Osteoblast (primary cell): ENCODE measurements around the gene GDPD3. TPM values are rescaled to one million over a fixed set of nuclear protein-coding genes. Genes with fewer than 3 reads are reported as not detected.
A peak's percentile ranks its signal among the peaks of the same experiment; 100 is the strongest.

Experiments used
- DNase-seq: peaks from one replicate; pipeline ENCODE4 v3.0.0; 2011; ENCODE audit warnings: low spot score, mixed read lengths; ENCODE audit not compliant: insufficient read length; ENCODE audit errors: missing footprints
- H2AFZ ChIP-seq: 2 replicates; pipeline ENCODE4 v1.6.0; 2011; ENCODE audit warnings: mild to moderate bottlenecking, low read length
- H3K27ac ChIP-seq: 2 replicates; pipeline ENCODE4 v1.5.1; 2011; ENCODE audit warnings: mild to moderate bottlenecking, low read depth, low read length, moderate library complexity
- H3K27me3 ChIP-seq: 2 replicates; pipeline ENCODE4 v1.6.0; 2012; ENCODE audit warnings: mild to moderate bottlenecking, control low read depth, inconsistent platforms, low read length, moderate library complexity; ENCODE audit not compliant: insufficient read depth
- H3K36me3 ChIP-seq: 2 replicates; pipeline ENCODE4 v1.5.1; 2011; ENCODE audit warnings: mild to moderate bottlenecking, low read length, control low read depth, moderate library complexity; ENCODE audit not compliant: insufficient read depth
- H3K4me1 ChIP-seq: 2 replicates; pipeline ENCODE4 v1.5.1; 2011; ENCODE audit warnings: mild to moderate bottlenecking, low read length, control low read depth, moderate library complexity; ENCODE audit not compliant: insufficient read depth
- H3K4me2 ChIP-seq: 2 replicates; pipeline ENCODE4 v1.6.0; 2011; ENCODE audit warnings: mild to moderate bottlenecking, low read length; ENCODE audit not compliant: insufficient read depth
- H3K4me3 ChIP-seq: fragments of 200-600 bp; sonication (generic); 3 replicates; pipeline ENCODE4 v1.5.1; 2012; ENCODE audit warnings: mild to moderate bottlenecking, low read length, inconsistent platforms; ENCODE audit not compliant: insufficient read depth
- H3K79me2 ChIP-seq: 2 replicates; pipeline ENCODE4 v1.6.0; 2012; ENCODE audit warnings: mild to moderate bottlenecking, low read length, control low read depth, inconsistent platforms; ENCODE audit not compliant: insufficient read depth
- H3K9me3 ChIP-seq: 2 replicates; pipeline ENCODE4 v1.5.1; 2011; ENCODE audit warnings: low read depth, low read length, control low read depth
- H4K20me1 ChIP-seq: 2 replicates; pipeline ENCODE4 v1.6.0; 2012; ENCODE audit warnings: mild to moderate bottlenecking, low read length, control low read depth; ENCODE audit not compliant: insufficient read depth
- total RNA-seq: library from RNA; depleted of rRNA; stranded (reverse); fragments of >200 nt; gene quantifications from 2 replicates; pipeline ENCODE4 v1.2.3, GENCODE V29; 2012
- TF ChIP-seq, protein P1 (sequence below): IDR thresholded peaks from 2 replicates; pipeline ENCODE4 v1.5.1; 2011; ENCODE audit warnings: mild to moderate bottlenecking, low read depth, low read length, moderate library complexity; ENCODE audit errors: extremely low read depth

Gene GDPD3
- total RNA-seq, 1 donor, result 0.36 TPM

DNA sequence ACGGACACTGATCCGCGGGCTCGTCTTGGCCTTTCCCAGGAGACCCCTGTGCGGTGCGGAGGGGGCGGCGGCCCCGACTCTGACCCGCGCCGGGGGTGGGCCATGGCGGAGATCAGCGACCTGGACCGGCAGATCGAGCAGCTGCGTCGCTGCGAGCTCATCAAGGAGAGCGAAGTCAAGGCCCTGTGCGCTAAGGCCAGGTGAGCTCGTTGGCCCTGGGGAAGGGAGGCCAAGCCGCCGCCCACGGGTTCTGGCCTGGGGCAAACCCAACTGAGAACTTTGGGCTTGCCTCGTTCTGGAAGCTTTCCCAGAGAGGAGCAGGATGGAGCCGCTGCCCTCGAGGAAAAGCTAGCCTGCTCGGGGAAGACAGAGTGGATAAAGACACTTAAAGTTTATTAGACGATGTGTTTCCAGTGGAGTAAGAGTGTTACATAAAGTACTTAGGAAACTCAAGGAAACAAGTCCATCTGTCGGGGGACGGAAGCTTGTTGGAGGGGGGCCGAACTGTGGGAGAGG is 37.0 kb downstream of the GDPD3 start:
- peaks cover 17% of the 10 kb centered on the region for H3K4me1 ChIP-seq
- DNase-seq, result peak; percentile 91
- no peaks in the 10 kb centered on the region for H3K9me3 ChIP-seq
- H3K27me3 ChIP-seq, result no peaks in the 10 kb centered on the region
- peaks cover 32% of the 10 kb centered on the region for H4K20me1 ChIP-seq
- peaks cover 55% of the 10 kb centered on the region for H3K36me3 ChIP-seq
- TF ChIP-seq, protein P1, sequence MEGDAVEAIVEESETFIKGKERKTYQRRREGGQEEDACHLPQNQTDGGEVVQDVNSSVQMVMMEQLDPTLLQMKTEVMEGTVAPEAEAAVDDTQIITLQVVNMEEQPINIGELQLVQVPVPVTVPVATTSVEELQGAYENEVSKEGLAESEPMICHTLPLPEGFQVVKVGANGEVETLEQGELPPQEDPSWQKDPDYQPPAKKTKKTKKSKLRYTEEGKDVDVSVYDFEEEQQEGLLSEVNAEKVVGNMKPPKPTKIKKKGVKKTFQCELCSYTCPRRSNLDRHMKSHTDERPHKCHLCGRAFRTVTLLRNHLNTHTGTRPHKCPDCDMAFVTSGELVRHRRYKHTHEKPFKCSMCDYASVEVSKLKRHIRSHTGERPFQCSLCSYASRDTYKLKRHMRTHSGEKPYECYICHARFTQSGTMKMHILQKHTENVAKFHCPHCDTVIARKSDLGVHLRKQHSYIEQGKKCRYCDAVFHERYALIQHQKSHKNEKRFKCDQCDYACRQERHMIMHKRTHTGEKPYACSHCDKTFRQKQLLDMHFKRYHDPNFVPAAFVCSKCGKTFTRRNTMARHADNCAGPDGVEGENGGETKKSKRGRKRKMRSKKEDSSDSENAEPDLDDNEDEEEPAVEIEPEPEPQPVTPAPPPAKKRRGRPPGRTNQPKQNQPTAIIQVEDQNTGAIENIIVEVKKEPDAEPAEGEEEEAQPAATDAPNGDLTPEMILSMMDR, result no peak
- peaks cover 66% of the 10 kb centered on the region for H3K79me2 ChIP-seq
- H2AFZ ChIP-seq, result peak overlapping the region; percentile 60
- H3K27ac ChIP-seq, result peak overlapping the region; percentile 70
- peak overlapping the region; percentile 99 for H3K4me3 ChIP-seq
- peak overlapping the region; percentile 92 for H3K4me2 ChIP-seq

DNA sequence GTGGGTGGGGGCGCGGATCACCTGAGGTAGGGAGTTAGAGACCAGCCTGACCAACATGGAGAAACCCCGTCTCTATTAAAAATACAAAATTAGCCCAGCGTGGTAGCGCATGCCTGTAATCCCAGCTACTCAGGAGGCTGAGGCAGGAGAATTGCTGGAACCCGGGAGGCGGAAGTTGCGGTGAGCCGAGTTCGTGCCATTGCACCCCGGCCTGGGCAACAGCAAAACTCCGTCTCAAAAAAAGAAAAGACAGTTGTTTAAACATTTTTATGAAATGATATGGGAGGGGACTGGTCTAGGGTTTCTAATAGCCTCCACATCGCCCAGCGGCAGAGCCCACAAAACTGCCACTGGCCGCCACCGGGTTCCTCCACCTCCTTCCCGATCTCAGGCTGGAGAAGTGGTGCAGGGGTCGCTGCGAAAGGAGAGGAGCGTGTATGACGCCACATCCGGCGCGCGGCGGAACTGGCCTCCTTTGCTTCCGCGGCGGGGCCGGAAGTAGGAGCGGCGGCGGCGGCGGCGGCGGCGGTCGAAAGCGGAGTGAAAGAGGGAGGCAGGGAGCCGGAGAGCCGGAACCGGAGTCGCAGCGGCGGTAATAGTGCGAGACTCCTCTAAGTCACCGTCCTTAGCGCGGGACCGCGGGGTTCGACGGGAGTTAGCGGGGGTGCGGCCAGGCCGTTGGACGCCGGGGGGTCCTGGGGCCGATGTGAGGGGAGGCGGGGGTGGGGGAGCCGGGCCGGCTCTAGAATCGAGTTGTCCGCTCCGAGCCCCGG is 37.6 kb downstream of the GDPD3 start, which contains the start of gene PPP4C:
Gene PPP4C, plus strand, starts transcription at position 492 of the 773 bp plus-strand sequence. CDS start 384 bp downstream, outside the sequence.
- Histone ChIP-seq H4K20me1 (peaks cover 35% of the 10 kb centered on the region), H3K27me3 (no peaks in the 10 kb centered on the region), H3K79me2 (peaks cover 65% of the 10 kb centered on the region), H3K27ac (peak within 1 kb of the TSS; percentile 70), H3K4me2 (peak within 1 kb of the TSS; percentile 92), H3K4me1 (peaks cover 17% of the 10 kb centered on the region), H2AFZ (peak within 1 kb of the TSS; percentile 74), H3K9me3 (no peaks in the 10 kb centered on the region), H3K4me3 (peak within 1 kb of the TSS; percentile 99), H3K36me3 (peaks cover 54% of the 10 kb centered on the region)
- TF ChIP-seq, protein P1, result no peak
- peak; percentile 99 for DNase-seq

DNA sequence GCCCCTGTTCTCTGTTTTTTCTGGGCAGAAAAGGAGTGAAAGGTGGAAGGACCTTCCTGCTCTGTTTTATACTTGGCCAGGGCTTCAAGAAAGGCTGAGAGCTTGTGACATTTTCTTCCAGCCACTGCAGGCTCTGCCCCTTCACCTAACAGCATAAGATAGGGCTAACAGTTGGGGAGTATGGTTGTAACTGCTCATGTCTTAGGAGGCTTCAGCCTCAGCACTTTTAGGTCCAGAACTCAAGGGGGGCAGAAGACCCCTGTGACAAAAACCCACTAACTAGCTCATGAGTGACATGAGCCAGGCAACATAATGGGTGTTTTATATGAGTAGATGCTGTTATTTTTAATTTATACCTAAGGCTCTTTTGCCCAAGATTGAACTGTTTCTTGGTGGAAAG is 42.8 kb downstream of the GDPD3 start:
- Histone ChIP-seq H3K27ac (peak overlapping the region; percentile 43), H2AFZ (no peak overlapping the region), H3K36me3 (peaks cover 69% of the 10 kb centered on the region), H3K4me3 (peak overlapping the region; percentile 29), H3K4me2 (peak overlapping the region; percentile 30), H3K27me3 (no peaks in the 10 kb centered on the region), H4K20me1 (peaks cover 56% of the 10 kb centered on the region), H3K9me3 (no peaks in the 10 kb centered on the region), H3K4me1 (peaks cover 32% of the 10 kb centered on the region), H3K79me2 (peaks cover 65% of the 10 kb centered on the region)
- TF ChIP-seq, protein P1, result no peak
- DNase-seq, result peak; percentile 64
